MM.1S (cell line): ENCODE measurements around the gene GAPDHS.

ENCODE experiments used
- CTCF ChIP-seq: fragments of 300-600 bp; sonication (generic); IDR thresholded peaks from 2 replicates; pipeline ENCODE4 v1.5.1; 2016; ENCODE audit warnings: antibody characterized with exemption, low read length, mixed read lengths
- EZH2 ChIP-seq: fragments of 300-600 bp; sonication (generic); optimal IDR thresholded peaks from 2 replicates; pipeline ENCODE3; 2017; ENCODE audit warnings: low read depth, mild to moderate bottlenecking, antibody characterized with exemption, low read length, mixed read lengths
- EZH2phosphoT487 ChIP-seq: fragments of 300-600 bp; sonication (generic); IDR thresholded peaks from 2 replicates; pipeline ENCODE4 v1.6.1; 2018; ENCODE audit warnings: antibody characterized with exemption, low read length

- TF ChIP-seq CTCF (no peak), EZH2 (no peak), EZH2phosphoT487 (no peak)
These were observed 52.6 kb downstream of the GAPDHS start, which contains the start of gene PMIS2 for GRCh38 chr19:35585848-35586247.
